HepG2 (cell line): ENCODE data around the gene MORN1. TPM values are rescaled to one million over a fixed set of nuclear protein-coding genes. Genes with fewer than 3 reads are reported as not detected.

Experiments used
- CHD4 ChIP-seq: fragments of 200-600 bp; sonication (generic); IDR thresholded peaks from 2 replicates; pipeline ENCODE4 v1.7.0; 2017; ENCODE audit warnings: mild to moderate bottlenecking, low read length, borderline replicate concordance
- CREB1 ChIP-seq, 2 experiments: fragments of 450-650 bp in 1 of 2; IDR thresholded peaks; 2 replicates each; pipeline ENCODE4 v1.6.1; 2016 to 2017; ENCODE audit warnings: control low read depth in 1 of 2, mild to moderate bottlenecking in 1 of 2, missing compliant biosample characterization in 1 of 2, missing genetic modification characterization in 1 of 2
- KAT7 ChIP-seq: IDR thresholded peaks from 2 replicates; pipeline ENCODE4 v1.6.1; 2018; ENCODE audit warnings: borderline replicate concordance, missing compliant biosample characterization
- NCOA1 ChIP-seq: sonication (generic); formaldehyde crosslinking; IDR thresholded peaks from 2 replicates; pipeline ENCODE4 v1.9.0; 2021; ENCODE audit warnings: missing genetic modification reagents
- NR2C2 ChIP-seq: sonication (generic); formaldehyde crosslinking; IDR thresholded peaks from 2 replicates; pipeline ENCODE4 v1.4.0; 2020; ENCODE audit warnings: missing genetic modification reagents, mild to moderate bottlenecking, moderate library complexity, borderline replicate concordance
- RBFOX2 ChIP-seq: fragments of 200-400 bp; formaldehyde crosslinking; IDR thresholded peaks from 2 replicates; pipeline ENCODE4 v1.6.1; 2017; ENCODE audit warnings: low read depth, mild to moderate bottlenecking, low read length
- SKI ChIP-seq: fragments of 450-650 bp; IDR thresholded peaks from one replicate; pipeline ENCODE4 v1.6.1; 2018; ENCODE audit warnings: mild to moderate bottlenecking; ENCODE audit not compliant: partially characterized antibody
- TEAD2 ChIP-seq: sonication (generic); formaldehyde crosslinking; IDR thresholded peaks from 2 replicates; pipeline ENCODE4 v1.9.0; 2021; ENCODE audit warnings: missing genetic modification reagents
- TOPORS ChIP-seq: sonication (generic); formaldehyde crosslinking; IDR thresholded peaks from 2 replicates; pipeline ENCODE4 v1.8.0; 2023; ENCODE audit warnings: mild to moderate bottlenecking, missing genetic modification reagents
- ZNF230 ChIP-seq: sonication (generic); formaldehyde crosslinking; IDR thresholded peaks from 2 replicates; pipeline ENCODE4 v1.4.0; 2020; ENCODE audit warnings: mild to moderate bottlenecking, missing genetic modification reagents
- ZNF264 ChIP-seq: sonication (generic); formaldehyde crosslinking; IDR thresholded peaks from 2 replicates; pipeline ENCODE4 v1.4.0; 2020; ENCODE audit warnings: missing genetic modification reagents
- polyA plus RNA-seq, 8 experiments: library from polyadenylated mRNA; depleted of rRNA in 3 of 8; stranded (reverse) in 7 of 8; unstranded in 1 of 8; fragments of >200 nt; fragmentation: Illumina TruSeq in 4 of 8; extraction: Trizol in 4 of 8; gene quantifications; 2 replicates each; pipeline versions ENCODE4 v1.2.1 to v1.2.3, GENCODE V29; 2011 to 2016; ENCODE audit warnings: low read depth in 4 of 8, missing spikeins in 1 of 8, mixed read lengths in 1 of 8; ENCODE audit not compliant: insufficient read depth in 1 of 8
- total RNA-seq, 5 experiments: library from RNA; depleted of rRNA; stranded (reverse); fragments of >200 nt; fragmentation: Illumina TruSeq; extraction: Trizol; gene quantifications; 2 replicates each; pipeline ENCODE4 v1.2.3, GENCODE V29; 2016; ENCODE audit warnings: low read depth in 1 of 5
- TF ChIP-seq, protein P1 (sequence below): fragments of 450-650 bp; IDR thresholded peaks from 2 replicates; pipeline ENCODE4 v1.6.1; 2016
- TF ChIP-seq, protein P2 (sequence below): sonication (generic); formaldehyde crosslinking; IDR thresholded peaks from 2 replicates; pipeline ENCODE4 v1.5.1; 2020; ENCODE audit warnings: missing genetic modification reagents, mild to moderate bottlenecking, borderline replicate concordance
- TF ChIP-seq, protein P3 (sequence below): sonication (generic); formaldehyde crosslinking; IDR thresholded peaks from 2 replicates; pipeline ENCODE4 v1.4.0; 2020; ENCODE audit warnings: missing genetic modification reagents
- TF ChIP-seq, protein P4 (sequence below): sonication (generic); formaldehyde crosslinking; IDR thresholded peaks from 2 replicates; pipeline ENCODE4 v1.5.0; 2020; ENCODE audit warnings: missing genetic modification reagents, mild to moderate bottlenecking, borderline replicate concordance
- TF ChIP-seq, protein P5 (sequence below): sonication (generic); formaldehyde crosslinking; IDR thresholded peaks from 2 replicates; pipeline ENCODE4 v1.4.0; 2020; ENCODE audit warnings: missing genetic modification reagents
- TF ChIP-seq, protein P6 (sequence below): sonication (generic); formaldehyde crosslinking; IDR thresholded peaks from 2 replicates; pipeline ENCODE4 v1.8.1; 2023; ENCODE audit warnings: mild to moderate bottlenecking, missing genetic modification reagents, borderline replicate concordance
- TF ChIP-seq, protein P7 (sequence below): IDR thresholded peaks from 2 replicates; pipeline ENCODE4 v1.6.1; 2016; ENCODE audit warnings: low read depth
- TF ChIP-seq, protein P8 (sequence below): sonication (generic); formaldehyde crosslinking; IDR thresholded peaks from 2 replicates; pipeline ENCODE4 v1.5.1; 2020; ENCODE audit warnings: mild to moderate bottlenecking, moderate library complexity, missing genetic modification reagents

MORN1 gene
- total and polyA plus RNA-seq, 2 of the 13 experiments (the other 11 are each of a cell fraction or from before 2014, with no cell fraction given), result 3.1 to 6.5 TPM

DNA sequence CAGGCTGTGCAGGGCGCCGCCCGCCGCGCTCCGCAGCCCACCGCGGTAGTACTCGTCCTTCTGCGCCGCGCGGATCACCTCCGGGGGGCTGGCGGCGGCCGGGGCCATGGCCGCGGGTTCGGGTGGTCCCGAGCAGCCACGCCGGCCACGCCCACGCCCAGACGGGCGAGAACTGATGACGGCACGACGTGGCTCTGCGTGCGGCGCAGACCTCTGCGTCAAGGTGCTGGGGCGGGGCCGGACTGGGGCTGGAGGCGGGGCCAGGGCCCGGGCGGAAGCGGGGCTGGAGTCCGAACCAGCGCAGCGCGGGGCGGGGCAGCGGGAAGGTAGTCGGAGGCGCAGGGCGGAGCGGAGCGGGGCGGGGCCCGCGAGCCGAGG, 21.0 kb upstream of the MORN1 start, which contains the start of gene PEX10 (continued):
- TF ChIP-seq, protein P1, sequence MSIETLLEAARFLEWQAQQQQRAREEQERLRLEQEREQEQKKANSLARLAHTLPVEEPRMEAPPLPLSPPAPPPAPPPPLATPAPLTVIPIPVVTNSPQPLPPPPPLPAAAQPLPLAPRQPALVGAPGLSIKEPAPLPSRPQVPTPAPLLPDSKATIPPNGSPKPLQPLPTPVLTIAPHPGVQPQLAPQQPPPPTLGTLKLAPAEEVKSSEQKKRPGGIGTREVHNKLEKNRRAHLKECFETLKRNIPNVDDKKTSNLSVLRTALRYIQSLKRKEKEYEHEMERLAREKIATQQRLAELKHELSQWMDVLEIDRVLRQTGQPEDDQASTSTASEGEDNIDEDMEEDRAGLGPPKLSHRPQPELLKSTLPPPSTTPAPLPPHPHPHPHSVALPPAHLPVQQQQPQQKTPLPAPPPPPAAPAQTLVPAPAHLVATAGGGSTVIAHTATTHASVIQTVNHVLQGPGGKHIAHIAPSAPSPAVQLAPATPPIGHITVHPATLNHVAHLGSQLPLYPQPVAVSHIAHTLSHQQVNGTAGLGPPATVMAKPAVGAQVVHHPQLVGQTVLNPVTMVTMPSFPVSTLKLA, result 0 out of 2 replicates have a peak, but pooled peaks have one; percentile 30
- TF ChIP-seq RBFOX2 (no peak; the same call in 1 of the 2 replicates), ZNF230 (no peak), CHD4 (no peak), ZNF264 (CRISPR knock-in tag) (no peak), CREB1 (IDR thresholded peaks at IDR 0.05) (peak; percentile 96), CREB1 (CRISPR knock-in tag; IDR thresholded peaks at IDR 0.05) (peak; percentile 91), NCOA1 (CRISPR knock-in tag) (no peak), NR2C2 (CRISPR knock-in tag) (peak; percentile 21), KAT7 (CRISPR knock-in tag) (peak; percentile 18; the same call in 1 of the 2 replicates), TOPORS (CRISPR knock-in tag) (no peak), SKI (peak; percentile 21), TEAD2 (no peak)
- TF ChIP-seq, protein P2, sequence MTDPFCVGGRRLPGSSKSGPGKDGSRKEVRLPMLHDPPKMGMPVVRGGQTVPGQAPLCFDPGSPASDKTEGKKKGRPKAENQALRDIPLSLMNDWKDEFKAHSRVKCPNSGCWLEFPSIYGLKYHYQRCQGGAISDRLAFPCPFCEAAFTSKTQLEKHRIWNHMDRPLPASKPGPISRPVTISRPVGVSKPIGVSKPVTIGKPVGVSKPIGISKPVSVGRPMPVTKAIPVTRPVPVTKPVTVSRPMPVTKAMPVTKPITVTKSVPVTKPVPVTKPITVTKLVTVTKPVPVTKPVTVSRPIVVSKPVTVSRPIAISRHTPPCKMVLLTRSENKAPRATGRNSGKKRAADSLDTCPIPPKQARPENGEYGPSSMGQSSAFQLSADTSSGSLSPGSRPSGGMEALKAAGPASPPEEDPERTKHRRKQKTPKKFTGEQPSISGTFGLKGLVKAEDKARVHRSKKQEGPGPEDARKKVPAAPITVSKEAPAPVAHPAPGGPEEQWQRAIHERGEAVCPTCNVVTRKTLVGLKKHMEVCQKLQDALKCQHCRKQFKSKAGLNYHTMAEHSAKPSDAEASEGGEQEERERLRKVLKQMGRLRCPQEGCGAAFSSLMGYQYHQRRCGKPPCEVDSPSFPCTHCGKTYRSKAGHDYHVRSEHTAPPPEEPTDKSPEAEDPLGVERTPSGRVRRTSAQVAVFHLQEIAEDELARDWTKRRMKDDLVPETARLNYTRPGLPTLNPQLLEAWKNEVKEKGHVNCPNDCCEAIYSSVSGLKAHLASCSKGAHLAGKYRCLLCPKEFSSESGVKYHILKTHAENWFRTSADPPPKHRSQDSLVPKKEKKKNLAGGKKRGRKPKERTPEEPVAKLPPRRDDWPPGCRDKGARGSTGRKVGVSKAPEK (CRISPR knock-in tag), result no peak
- TF ChIP-seq, protein P3, sequence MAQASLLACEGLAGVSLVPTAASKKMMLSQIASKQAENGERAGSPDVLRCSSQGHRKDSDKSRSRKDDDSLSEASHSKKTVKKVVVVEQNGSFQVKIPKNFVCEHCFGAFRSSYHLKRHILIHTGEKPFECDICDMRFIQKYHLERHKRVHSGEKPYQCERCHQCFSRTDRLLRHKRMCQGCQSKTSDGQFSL (CRISPR knock-in tag), result no peak; the same call in 1 of the 2 replicates
- TF ChIP-seq, protein P4, sequence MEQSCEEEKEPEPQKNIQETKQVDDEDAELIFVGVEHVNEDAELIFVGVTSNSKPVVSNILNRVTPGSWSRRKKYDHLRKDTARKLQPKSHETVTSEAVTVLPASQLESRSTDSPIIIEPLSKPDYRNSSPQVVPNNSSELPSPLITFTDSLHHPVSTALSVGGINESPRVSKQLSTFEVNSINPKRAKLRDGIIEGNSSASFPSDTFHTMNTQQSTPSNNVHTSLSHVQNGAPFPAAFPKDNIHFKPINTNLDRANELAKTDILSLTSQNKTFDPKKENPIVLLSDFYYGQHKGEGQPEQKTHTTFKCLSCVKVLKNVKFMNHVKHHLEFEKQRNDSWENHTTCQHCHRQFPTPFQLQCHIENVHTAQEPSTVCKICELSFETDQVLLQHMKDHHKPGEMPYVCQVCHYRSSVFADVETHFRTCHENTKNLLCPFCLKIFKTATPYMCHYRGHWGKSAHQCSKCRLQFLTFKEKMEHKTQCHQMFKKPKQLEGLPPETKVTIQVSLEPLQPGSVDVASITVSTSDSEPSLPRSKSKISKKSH (CRISPR knock-in tag), result no peak
- TF ChIP-seq, protein P5, sequence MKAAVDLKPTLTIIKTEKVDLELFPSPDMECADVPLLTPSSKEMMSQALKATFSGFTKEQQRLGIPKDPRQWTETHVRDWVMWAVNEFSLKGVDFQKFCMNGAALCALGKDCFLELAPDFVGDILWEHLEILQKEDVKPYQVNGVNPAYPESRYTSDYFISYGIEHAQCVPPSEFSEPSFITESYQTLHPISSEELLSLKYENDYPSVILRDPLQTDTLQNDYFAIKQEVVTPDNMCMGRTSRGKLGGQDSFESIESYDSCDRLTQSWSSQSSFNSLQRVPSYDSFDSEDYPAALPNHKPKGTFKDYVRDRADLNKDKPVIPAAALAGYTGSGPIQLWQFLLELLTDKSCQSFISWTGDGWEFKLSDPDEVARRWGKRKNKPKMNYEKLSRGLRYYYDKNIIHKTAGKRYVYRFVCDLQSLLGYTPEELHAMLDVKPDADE (CRISPR knock-in tag), result no peak
- TF ChIP-seq, protein P6, sequence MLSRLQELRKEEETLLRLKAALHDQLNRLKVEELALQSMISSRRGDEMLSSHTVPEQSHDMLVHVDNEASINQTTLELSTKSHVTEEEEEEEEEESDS, result no peak
- TF ChIP-seq, protein P7, sequence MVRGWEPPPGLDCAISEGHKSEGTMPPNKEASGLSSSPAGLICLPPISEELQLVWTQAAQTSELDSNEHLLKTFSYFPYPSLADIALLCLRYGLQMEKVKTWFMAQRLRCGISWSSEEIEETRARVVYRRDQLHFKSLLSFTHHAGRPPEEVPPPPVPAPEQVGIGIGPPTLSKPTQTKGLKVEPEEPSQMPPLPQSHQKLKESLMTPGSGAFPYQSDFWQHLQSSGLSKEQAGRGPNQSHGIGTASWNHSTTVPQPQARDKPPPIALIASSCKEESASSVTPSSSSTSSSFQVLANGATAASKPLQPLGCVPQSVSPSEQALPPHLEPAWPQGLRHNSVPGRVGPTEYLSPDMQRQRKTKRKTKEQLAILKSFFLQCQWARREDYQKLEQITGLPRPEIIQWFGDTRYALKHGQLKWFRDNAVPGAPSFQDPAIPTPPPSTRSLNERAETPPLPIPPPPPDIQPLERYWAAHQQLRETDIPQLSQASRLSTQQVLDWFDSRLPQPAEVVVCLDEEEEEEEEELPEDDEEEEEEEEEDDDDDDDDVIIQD, result no peak
- TF ChIP-seq, protein P8, sequence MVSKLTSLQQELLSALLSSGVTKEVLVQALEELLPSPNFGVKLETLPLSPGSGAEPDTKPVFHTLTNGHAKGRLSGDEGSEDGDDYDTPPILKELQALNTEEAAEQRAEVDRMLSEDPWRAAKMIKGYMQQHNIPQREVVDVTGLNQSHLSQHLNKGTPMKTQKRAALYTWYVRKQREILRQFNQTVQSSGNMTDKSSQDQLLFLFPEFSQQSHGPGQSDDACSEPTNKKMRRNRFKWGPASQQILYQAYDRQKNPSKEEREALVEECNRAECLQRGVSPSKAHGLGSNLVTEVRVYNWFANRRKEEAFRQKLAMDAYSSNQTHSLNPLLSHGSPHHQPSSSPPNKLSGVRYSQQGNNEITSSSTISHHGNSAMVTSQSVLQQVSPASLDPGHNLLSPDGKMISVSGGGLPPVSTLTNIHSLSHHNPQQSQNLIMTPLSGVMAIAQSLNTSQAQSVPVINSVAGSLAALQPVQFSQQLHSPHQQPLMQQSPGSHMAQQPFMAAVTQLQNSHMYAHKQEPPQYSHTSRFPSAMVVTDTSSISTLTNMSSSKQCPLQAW, result no peak
